Cerebellar nuclear complex (tissue), 1 donor: Measurements from ENCODE around the gene AKAP8L.
"Not testable (repeated sequence)": the region's sequence is repeated elsewhere in the genome, so short reads cannot be mapped to it uniquely, and the experiment has no call there.

Experiments
- DNase-seq, 2 experiments: peaks; one replicate each; lab custom pipeline; 2025; lab: John Stamatoyannopoulos, UW

Gene AKAP8L

DNA sequence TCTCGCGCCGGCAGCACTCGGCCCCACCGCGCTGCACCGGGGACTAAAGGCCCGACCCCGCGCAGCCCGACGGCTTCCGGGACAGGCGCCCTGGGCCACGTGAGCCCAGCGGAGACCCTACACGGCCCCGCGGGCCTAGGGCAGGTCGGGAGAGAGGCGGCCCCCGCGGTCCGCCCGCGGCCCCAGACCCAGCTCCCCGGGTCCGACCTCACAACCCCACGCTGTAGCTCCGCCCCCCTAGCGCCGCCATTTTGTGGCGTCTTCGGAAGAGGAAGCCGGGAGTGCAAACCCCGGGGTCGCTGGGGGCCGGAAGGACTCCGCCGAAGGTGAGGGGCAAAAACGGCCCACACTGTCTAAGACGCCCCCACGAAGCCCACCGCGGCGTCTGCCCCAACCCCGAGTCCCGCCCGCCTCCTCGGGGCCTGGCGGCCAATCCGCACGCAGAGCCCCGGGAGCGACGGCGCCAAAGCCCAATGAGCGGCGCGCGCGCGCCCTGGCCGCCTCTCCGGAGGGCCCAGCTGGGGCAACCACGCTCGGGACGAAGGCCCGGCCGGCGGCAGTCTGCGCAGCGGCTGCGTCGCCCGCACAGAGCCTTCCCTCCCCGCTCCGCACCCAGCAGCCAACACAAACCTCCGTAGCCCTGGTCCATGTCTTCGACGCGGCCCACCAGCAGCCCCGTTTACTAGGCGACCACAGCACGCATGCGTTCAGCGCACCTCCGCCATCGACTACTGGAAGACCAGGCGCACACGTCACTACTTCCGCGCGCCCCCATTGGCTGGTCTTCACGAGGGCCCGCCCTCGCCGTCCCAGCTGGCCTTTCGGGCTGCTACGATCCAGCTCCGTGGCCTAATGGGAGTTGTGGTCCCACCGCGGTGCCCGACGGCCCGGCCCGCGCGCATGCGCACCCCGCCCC lies 39.4 kb downstream of the AKAP8L start, which contains the start of gene AKAP8:
Gene AKAP8, minus strand, starts transcription at position 705 of the 916 bp plus-strand sequence. Its CDS starts 56 bp downstream, at position 649.
- peak; percentile 84 to 95 for DNase-seq

DNA sequence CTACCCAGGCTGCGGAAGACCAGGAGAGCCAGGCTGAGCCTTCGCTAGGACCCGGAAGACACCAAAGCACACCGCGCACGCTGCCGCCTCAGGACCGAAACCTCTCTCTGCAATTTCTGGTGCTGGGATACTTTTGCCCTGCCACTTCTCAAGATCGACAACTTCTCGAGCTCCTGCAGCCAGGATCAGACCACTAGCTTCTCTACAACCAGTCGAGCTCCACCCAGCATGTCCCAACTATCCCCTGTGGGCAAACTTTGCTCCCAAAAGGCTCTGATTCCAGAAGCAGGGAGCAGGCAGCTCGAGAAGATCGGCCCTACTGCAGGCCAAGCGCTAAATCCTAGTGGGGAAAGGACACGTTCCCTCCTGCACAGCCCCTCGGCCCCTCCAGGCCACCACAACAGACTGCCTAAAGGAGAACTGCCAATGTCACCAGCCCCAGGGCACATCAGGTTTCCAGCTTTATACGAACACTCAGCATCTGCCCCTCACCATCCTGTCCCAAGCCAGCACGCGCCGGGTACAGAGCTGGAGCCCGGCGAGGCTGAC lies 40.2 kb downstream of the AKAP8L start:
- no peak for DNase-seq

DNA sequence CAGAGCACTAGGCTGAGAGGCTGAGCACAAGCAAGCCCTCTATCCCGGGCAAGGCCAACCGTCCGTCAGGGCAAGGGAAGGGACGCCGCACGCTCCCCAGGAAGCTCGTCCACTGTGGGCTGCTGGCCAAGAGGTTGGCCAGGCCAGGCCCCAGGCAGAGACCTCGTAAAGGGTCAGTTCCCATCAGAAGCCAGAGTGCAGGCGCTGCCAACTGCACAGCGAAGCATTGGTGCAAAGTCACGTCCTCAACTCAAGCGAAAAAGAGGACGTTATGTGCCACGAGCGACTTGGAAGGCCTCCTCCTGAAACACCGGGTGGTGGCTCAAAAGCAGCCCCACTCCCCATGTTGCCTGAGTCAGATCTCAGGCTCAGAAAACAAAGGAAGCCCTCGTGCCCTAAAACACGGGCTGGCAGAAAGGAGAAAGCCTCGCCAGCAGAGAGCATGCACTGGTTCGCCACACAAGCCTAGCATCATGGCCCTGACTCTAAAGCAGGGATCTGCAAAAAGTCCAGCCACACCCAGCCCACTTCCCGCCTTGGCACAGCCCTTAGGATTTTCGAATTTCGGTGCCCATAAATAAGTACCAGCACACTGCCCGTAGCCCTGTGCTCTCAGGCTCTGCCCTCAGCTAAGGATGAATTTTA lies 43.9 kb downstream of the AKAP8L start:
- DNase-seq = peak in 1 of 2 experiments; percentile 2

DNA sequence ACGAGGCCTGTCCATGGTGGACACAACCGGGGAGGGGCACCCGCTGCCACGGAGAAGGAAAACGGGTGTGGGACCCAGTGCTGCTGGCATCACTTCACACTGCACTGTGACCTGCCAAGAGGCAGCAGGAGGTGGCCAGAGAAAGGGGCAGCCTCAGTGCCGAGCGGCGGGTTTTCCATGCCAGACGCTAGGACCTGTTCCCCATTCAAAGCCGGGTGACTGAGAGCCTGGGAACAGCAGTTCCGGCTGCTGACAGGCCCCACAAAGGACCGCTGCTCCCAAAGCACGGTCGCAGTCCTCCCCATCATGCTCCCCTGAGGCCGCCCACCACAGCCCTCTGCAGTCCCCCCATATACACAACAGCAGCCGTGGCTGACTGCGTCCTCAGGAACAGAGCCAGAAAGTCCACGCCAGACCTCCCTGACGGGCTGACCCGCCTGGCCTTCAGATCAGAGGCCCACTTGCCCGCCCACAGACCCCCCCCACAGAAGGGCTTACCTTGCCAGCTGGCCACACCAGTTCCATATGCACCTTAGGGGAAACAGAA lies 44.6 kb downstream of the AKAP8L start:
- DNase-seq = no peak

DNA sequence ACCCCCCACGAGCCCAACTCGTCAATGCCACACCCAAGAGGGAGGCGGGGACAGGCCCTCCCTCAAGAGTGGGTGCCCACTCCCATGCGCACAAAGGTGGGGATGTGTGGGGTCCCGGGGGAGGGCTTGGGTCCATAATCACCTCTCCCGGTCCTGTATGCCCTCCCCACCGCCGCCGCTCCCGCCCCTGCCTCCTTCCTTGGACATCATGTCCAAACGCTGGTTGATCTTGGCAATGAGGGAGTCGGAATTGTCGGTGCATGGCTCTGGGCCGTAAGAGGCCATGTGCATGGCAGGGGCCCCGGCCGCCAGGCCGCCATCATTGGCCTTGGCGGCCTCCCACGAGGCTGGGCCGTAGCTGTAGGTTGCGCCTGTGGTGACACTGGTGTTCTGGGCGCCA lies 45.1 kb downstream of the AKAP8L start:
- no peak for DNase-seq

DNA sequence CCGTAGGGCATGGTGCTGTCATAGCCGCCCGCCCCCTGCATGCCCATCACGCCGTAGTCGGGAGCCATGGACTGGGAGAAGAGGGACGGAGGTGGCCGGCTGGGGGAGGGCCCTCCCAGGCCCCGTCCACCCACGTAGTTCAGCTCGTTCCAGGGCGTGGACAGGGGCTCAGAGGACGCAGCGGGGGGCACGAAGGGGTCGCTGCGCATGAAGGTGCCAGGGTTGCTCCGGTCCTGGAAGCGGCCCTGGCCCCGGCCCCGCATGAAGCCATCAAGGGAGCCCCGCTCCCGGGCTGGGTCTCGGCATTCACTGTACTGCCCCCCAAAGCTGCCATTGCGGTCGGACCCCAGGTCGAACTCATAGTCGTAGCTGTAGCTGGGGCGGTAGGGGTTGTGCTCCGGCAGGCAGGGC lies 45.9 kb downstream of the AKAP8L start:
- no peak for DNase-seq

DNA sequence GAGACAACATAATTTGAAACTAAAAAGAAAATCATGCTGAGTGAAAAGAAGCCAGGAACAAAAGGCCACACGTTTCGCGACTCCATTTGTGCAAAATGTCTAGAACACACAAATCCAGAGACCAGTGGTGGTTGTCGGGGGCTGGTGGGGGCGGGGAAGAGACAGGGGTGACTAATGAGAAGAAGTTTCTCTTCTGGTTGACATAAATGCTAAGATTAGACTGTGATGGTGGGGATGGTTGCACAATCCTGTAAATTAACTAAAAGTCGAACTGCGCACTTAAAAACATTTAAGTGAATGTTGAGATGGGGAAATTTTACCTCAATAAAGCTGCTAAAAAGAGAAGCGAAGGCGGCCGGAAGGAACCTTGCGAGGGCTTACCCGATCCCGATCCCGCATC lies 46.3 kb downstream of the AKAP8L start:
- DNase-seq = no peak

DNA sequence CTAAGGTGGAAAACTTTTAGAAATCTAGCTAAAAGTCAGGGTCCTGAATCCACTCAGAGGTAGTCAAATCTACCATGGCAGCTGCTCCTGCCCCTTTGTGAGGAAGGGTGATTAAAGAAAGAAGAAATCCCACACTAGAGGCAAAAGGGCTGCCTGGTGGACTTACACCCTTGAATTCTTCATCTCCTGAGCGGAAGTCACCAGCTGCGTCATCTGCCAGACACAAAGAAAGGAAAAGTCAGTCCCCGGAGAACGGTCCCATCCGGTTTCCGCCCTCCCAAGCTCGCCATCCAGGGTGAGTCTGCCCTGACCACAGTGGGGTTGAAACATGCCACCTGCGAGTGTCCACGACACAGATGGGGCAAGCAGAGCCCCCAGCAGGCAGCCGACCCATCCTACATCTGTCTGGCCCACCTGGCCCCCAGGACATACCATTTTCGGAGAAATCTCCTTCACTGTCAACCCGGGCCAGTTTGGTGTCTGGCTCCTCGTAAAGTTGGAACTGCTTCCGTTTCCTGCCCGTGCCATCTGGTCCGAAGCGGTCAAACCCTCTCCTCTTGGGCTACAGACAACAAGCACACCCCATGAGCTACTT lies 46.9 kb downstream of the AKAP8L start:
- DNase-seq = no peak

DNA sequence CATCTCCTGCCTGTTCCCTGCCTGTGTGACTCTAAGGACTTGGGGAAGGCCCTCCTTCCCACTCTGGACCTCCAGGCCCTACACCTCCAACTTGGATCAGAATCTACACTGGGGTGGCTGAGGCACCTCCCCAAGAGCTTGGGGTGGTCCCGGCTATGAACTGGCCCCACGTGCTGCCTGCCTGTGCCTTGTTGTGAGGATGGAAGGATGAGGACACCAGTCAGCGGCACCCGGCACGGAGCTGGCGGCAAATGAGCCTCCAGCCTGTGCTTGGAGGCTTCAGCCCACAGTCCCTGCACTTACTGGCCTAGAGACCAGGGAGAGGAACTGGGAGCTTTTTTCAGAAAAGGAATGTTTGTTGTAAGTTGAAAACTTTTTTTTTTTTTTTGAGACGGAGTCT lies 47.7 kb downstream of the AKAP8L start:
- DNase-seq = no peak

DNA sequence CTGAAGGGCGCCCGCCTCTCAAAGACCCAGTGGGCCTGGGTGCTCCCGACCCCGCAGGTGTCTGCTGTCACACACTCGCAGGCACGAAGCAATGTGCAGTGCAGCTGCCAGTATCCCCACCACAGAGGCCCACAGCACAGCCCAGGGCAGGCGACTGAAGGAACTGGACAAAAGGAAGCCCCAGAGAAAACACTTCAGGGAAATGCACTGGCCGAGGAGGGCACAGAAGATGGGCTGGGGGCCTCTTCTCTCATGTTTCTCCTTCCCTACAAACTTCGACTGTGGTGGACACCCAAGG lies 49.2 kb downstream of the AKAP8L start:
- DNase-seq = no peak

DNA sequence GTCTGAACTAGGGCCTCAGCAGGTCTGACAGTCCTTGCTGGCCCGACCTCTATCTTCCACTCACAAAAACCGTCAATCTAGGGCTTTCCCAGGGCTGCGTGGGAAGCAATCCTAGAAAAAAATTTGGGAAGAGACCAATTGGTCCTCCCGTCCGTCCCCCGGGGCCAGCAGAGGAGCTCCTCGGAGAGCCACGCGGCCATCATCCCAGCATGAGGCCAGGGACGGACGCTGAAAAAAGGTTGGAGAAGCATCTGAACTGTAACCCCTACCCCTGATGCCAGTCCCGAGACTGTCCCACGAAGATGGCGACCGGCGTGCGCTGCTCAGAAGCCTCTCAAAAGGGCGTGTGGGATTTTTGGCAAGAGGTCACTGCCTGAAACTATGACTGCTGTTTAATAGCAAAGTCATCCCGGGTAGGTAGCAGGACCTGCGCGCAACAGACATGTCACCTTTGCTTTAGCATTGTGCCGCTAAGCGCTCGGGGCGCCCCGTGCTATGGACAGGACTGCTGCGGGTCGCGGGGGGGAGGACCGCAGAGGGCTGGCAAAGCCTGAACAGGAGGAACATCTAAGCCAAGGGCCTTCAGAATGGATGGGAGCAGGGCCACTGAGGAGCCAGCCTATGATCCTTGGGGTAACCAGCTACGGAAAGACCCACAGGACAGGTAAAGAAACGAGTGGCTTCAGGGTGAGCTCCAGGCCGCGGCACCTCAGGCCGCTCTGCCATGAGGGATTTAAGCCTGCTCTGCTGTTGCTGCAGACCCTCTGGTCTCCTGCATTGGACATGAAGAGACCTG lies 49.8 kb downstream of the AKAP8L start:
- DNase-seq = no peak

DNA sequence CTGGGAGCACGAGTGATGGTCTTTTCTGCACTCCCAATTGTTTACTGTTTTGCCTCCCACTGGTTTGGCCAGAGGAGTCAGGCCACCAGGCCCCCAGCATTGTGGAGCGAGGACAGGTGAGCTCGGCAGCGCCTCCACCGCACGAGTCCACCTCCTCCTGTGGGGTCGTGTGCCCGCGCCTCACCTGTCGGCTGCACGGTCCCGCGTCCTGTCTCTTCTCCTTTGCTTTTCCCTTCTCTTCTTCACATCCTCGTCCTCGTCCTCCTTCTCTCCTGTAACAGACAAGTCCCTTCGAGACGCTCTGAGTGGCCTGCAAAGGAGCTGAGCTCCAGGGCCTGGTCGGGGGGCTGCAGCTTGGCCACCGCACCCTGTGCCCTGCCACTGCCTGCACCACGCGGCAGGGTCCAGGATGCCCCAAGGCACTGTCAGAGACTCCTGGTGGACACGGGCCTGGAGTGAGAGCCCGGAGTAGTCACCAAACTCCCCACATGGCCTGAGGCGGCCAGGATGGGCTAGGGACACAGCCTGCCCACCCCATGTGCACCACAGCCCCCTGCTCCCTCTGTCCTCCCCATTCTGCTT lies 50.6 kb downstream of the AKAP8L start:
- no peak for DNase-seq

DNA sequence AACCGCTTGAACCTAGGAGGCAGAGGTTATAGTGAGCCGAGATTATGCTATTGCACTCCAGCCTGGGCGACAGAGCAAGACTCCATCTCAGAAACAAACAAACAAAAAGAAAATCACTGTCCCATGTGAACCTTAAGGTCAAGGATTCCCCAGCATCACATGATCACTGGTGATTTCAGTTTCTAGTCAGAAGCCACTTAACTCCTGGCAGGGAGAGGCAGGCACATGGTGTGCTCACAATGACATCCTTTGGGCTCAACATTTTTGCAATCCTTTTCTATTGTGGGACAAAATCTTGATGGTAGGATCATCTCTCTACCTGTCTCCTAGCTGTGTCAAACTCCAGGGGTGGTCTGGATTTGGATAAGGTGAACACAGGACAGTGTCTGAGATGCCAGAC lies 51.3 kb downstream of the AKAP8L start:
- no peak for DNase-seq

DNA sequence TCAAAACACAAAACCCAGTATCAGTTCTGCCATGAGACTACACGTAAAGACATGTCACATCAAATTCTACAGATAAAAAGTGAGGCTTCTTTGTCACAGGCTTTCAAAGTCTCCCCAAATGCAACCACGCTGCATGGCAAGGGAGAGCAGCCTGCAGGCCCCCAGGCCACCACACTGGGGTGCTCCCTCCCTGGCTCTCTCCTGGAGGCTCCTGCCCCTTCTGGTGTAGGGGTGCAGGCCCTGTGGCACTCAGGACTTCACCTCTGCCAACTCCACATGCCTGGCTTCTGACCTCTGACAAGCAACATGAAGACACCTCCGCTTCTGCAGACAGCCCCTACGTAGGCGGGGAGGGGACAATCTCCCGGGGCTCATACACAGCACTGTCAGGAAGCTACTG lies 53.5 kb downstream of the AKAP8L start:
- no peak for DNase-seq

DNA sequence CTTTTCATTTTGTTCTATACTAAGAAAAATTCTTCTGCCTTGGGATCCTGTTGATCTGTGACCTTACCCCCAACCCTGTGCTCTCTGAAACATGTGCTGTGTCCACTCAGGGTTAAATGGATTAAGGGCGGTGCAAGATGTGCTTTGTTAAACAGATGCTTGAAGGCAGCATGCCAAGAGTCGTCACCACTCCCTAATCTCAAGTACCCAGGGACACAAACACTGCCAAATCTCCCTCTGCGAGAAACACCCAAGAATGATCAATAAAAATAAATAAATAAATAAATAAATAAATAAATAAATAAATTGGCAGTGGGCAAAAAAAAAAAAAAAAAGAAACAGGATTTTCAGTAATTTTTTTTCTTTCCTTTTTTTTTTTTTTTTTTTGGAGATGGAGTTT lies 55.0 kb downstream of the AKAP8L start:
- not testable (repeated sequence) for DNase-seq

DNA sequence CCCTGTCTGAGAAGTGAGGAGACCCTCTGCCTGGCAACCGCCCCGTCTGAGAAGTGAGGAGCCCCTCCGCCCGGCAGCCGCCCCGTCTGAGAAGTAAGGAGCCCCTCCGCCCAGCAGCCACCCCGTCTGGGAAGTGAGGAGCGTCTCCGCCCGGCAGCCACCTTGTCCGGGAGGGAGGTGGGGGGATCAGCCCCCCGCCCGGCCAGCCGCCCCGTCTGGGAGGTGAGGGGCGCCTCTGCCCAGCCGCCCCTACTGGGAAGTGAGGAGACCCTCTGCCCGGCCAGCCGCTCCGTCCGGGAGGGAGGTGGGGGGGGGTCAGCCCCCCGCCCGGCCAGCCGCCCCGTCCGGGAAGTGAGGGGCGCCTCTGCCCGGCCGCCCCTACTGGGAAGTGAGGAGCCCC lies 55.7 kb downstream of the AKAP8L start:
- not testable (repeated sequence) for DNase-seq

DNA sequence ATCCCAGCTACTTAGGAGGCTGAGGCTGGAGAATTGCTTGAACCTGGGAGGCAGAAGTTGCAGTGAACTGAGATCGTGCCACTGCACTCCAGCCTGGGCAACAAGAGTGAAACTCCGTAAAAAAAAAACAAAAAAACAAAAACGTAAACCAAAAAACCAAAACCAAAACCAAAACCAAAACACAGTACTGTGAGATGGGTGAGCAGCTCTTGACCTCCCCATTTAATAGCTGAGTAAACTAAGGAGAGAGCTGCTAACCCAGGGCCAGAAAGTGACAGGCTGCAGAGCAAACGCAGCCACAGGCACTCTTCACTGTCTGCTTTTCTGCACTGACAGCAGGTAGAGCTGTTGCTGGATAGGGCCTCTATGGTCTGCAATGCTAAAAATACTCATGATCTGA lies 58.8 kb downstream of the AKAP8L start:
- DNase-seq = not testable (repeated sequence)

DNA sequence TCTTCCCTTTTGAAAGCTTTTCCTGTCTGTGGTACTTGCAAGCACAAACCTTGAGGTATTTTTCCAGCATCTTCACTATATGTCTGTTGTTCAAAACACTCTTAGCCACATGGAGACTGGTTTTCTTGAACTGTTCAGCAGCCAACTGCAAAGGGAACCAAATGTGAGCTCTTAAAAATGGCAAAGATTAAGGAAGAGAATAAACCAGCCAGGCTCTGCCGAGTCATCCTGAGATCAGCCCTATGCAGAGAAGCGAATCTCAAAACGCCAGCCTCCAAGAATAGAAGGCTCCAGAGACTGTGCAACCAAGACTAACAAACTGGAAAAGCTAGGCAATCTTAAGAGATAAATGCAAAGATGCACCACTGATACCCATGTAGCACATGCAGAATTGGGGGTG lies 59.9 kb downstream of the AKAP8L start:
- no peak for DNase-seq

DNA sequence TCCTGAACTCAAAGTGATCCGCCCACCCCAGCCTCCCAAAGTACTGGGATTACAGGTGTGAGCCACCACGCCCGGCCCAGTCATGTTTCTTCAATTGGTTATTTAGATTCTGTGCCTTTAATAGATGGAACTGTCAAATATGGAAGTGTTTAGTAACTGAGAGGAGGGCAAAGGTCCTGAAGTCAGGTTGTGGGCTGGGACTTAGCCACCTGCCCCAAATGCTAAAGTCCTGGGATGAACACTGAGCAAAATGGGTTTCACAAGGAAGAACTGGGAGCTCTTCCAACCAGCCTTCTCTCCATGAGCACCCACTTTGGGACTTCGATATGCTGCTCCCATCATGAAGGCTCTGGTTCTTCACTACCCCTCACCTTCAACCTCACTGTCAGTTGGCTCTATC lies 60.9 kb downstream of the AKAP8L start:
- no peak for DNase-seq

DNA sequence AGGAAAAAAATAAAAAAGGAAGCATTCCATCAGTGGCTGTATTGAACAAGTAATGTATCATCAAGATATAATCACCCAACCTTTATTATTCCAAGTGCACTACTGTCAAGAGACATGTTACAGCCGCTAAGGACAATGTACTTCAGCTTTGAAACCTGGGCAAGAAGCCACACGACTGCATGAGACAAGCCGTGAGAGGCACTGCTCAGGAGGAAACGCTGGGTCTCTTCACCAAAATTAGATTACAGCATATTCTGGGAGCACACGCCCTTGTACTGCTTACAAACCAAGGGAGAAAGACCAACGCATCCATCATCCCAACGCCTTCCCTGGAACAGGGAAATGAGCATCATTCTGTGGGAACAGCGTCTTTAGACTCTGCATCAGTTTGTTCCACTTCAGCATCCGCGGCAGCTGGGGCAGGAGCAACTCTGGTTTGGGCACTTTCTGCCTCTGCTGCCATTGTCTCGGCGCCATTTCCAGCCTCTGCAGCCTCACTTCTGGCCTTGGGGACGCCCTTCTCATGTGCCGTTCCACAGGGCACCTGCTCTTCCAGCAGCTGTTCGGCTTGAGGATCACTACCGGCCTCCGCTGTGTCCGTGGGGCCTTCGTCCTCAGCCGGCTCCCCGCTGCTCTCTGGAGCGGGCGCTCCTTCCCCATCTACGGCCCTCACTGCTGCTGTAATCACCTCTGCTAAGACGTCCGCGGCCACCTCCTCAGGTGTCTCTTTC lies 64.1 kb downstream of the AKAP8L start:
- no peak for DNase-seq

DNA sequence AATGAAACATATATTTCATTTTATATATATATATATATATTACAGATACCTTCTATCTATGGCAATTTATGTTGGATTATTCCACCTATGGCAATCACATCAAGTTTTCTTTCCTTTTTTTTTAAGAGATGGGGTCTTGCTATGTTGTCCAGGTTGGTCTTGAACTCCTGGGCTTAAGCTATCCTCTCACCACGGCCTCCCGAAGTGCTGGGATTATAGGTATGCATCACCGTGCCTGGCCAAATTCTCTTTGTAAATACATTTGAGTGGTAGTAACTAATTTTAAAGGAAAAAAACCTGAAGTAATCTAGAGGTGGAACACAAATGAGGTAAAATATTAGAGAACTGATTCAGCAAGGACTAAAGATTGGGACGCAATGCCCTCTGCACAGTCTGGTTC lies 64.9 kb downstream of the AKAP8L start:
- no peak for DNase-seq
